ENCODE measurements around the gene CNTNAP2.

DNA sequence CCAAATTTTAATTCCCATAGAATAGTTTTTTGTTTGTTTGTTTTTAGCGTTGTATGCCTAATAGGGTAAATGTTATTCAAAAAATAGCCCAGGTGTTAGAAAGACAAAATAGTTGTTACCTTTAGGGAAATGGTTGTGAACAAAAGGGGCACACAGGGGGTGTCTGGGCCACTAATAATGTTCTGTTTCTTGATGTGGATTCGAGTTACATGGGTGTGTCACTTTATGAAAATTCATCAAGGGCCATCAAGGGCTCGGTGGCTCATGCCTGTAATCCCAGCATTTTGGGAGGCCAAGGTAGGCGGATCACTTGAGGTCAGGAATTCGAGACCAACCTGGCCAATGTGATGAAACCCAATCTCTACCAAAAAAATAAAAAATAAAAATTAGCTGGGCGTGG lies 1942.2 kb downstream of the CNTNAP2 start:
- TF ChIP-seq GATAD2A (CRISPR knock-in tag; IDR thresholded peaks at IDR 0.05) (no peak), POLR2AphosphoS5 (IDR thresholded peaks at IDR 0.05; ENCODE audit: low read depth, low read length) (no peak)
